HG03103 (cell line): ENCODE results near the gene GK2.

Experiments used
- ATAC-seq: cut with Tn5 transposase; IDR thresholded peaks from one replicate; pipeline ENCODE4 v1.9.1; 2021; ENCODE audit warnings: low read depth; ENCODE audit not compliant: unreplicated experiment

GK2 gene

DNA sequence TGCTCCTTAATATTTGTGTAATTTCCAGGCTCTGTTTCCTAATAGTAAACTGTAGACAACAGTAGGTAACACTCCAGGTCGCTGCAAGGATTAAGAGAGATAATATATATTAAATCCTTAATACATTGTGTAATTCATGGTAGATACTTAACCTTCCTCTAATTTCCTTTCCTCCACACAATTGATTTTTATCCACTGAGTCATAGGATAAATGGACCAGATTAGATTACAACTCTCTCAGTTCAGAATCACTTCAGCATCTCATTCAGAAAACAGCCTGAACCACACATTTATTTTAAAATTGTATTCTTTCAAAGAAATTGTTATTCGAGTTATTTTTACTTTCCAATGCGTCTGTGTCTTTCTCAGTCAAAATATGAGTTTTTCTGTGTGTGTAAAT is 17.1 kb downstream of the GK2 start:
- no peak for ATAC-seq

DNA sequence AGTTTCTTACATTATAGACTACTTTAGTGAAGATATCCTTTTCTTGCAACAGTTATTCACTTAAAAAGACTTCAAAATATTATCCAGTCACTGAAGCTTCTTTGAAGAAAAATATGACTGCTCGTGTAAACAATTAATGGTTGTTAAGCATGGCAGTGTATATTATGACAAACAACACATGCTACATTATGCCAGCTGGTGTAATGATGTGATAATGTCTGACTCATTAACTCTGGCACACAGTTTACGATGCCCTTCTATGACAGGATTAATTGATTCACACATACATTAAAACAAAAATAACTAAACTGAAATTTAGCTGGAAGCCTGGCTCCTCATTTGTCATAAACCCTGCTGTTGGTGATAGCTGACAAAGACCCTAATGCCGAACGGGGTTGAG is 22.4 kb downstream of the GK2 start:
- ATAC-seq: no peak

DNA sequence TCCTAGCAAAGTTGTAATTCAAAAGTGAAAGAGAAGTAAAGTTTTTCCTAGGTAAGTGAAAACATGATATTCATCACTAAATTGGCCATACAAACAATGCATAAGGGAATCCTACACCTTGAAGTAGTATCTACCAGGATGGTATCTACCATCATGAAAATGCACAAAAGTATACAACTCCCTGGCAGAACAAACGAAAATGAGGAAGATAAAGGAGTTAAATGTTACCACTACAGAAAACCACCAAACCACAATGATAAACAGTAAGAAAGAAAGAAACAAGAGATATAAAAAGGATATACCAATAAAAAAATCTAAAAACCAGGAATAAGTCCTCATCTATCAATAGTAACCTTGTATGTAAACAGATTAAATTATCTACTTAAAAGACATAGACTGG is 26.9 kb downstream of the GK2 start:
- no peak for ATAC-seq

DNA sequence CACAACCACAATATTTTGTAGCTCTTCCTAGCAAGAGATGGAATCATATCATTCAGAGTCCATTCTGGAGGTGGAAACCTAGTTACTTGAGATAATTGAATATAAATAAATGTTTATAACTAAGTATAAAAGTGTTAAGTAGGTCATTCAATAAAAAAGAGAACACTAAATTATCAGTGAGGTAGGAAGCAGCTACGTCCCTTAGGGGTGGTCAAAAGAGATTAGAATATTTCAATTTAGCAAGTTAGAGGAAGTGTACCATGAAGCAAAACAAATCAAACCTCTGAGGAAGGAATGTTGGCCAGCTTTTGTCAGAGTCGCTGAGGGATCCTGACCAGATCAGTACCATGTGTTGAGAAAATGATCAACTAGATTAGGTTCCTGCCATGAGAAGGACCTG is 38.0 kb downstream of the GK2 start:
- ATAC-seq: no peak

DNA sequence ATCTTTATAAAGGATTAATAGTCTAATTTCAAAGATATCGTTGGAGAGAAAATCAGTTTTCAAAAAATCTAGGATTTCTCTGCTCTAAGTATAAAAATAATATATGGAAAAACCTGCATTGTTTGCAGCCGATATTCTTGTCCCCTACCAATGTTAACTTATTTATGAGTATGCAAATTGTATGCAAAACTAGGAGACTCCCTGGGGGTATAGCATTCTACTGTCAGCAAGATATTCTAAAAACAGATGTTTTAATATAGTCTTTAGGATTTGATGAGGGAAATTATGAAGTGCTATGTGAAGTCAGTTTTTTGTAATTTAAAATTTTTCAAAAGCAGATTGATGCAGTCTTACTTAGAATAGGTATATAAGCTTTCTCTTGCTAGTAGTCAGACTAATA is 40.9 kb downstream of the GK2 start:
- ATAC-seq: no peak

DNA sequence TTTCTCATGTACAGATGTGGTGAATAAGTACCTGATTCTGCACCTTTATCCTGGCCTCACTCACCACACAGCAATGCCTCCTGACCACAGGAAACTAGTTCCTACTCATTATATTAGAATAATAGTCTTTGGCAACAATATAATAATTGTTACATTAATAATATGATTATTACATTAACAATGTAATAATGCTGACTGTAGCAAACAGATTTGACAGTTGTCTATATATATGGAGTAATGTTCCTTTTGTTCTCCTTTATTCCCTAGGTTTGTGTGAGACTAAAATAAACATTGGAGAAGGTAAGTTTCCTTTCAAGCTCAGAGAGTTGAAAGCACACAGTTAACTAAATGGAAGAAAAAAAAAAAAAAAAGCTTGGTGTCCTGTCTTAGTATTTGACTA is 41.6 kb downstream of the GK2 start:
- no peak for ATAC-seq

DNA sequence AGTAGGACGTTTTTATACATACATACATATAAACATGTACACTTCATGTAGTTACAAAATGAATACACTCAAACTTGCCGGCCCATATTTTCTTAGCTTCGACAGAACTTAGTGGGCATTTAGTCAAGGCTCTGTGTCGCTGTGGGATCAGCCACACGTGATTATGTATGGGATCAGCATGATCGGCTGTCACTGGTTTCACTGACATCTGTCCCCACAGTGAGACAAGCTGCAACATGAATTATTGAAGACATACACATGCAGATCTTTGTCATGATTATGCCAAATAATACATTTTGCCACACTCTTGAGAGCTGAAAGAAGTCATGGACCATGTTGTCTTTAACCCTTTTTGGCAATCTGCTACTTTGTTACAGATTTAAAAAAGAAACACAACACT is 44.0 kb downstream of the GK2 start:
- no peak for ATAC-seq

DNA sequence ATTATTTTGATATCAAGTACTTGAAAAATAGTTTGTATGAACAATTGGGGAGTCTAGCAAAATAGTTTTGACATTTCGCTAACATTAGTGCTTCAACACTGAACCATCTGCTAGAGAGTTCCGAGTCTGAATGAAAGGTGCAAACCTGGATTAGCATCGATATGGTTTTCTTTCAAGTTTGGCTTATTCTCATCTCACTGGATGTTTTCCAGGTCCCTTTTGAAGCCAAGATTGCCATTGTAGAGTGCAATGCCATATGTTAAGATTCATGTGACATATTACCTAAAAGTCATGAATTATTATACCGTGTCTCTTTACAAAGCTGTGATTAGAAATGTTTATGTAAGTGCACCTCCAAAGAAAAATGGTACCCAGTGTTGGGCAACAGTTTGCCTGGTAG is 45.4 kb downstream of the GK2 start:
- no peak for ATAC-seq

DNA sequence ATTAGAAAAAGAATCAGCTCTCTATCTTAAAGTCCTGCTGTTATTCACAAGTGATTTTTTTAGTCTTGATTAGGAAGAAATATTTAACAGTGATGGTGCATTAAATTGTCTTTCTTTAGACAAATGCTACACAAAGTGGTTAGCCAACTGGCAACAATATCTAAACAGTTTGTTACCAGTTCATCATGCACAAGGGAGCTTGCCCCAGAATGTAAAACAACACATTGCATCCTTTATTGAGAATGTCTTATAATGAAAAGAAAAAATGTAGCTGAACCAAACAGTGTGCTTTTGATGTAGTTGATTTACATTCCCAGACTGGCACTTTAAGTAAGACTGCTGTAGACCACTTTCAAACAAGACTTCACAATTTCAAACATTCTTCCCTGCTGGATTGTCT is 48.0 kb downstream of the GK2 start:
- ATAC-seq: no peak

DNA sequence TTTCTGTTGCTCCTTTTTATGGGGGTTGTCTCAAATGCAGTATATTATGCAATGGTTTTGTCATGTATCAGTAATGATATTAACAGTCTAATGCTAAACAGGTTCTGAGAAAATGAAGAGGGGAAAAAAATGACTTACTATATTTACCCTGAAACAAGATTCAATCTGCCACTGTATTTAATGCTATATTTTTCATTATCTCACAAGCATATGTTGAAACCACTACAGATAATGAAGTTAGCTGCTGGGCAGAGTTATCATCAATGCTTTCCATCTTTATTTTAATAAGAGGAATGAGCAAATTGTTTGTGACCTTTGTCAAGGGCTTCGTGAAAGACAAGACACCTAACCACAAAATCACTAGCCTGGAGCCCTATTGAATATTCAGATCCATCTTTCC is 49.6 kb downstream of the GK2 start:
- no peak for ATAC-seq

DNA sequence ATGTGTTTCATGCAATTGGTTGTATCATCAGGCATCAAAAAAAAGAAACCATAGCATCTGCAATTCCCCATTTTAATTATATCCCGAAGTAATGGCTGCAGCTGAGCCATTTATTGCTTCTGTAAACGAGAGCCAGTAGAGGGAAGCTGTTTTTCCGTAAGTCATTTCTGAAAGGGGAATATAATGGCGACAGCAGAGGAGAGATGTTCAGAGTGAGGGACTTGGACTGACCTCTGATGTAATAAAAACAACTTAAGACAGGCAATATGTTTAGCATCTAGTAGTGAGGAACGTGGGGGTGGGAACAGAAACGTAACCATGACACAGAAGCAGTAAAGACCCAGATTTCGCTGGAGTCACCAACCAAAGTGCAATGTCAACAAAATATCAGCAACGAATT is 50.7 kb downstream of the GK2 start:
- no peak for ATAC-seq
